GM12892 (cell line): ENCODE measurements around the gene GJA3.

Source experiments
- POLR2A ChIP-seq: IDR thresholded peaks from 2 replicates; pipeline ENCODE4 v1.6.1; 2011; ENCODE audit warnings: low read depth, low read length, control low read depth
- POLR2AphosphoS5 ChIP-seq: IDR thresholded peaks from 2 replicates; pipeline ENCODE4 v1.6.1; 2011; ENCODE audit warnings: low read depth, low read length, control low read depth

GRCh38 chr13:20186771-20187170, 25.9 kb upstream of the GJA3 start:
- no peak for TF ChIP-seq POLR2A
- TF ChIP-seq POLR2AphosphoS5 = no peak
